Smooth muscle cell of the brain vasculature (primary cell): ENCODE data around the gene IL18RAP.
A peak's percentile ranks its signal among the peaks of the same experiment; 100 is the strongest.

Source experiments
- DNase-seq: peaks from one replicate; pipeline ENCODE4 v3.0.0-alpha.2; 2012; ENCODE audit warnings: low read depth, low spot score

Gene IL18RAP

GRCh38 chr2:102423368-102423767 is 408 bp downstream of the IL18RAP start:
- DNase-seq: no peak

GRCh38 chr2:102424754-102425153 is 1.8 kb downstream of the IL18RAP start:
- no peak for DNase-seq

GRCh38 chr2:102425441-102426132 is 2.6 kb downstream of the IL18RAP start:
- DNase-seq: no peak

- DNase-seq: no peak
Observed at GRCh38 chr2:102427249-102427648, 4.3 kb downstream of the IL18RAP start.

GRCh38 chr2:102428573-102428972 is 5.6 kb downstream of the IL18RAP start:
- no peak for DNase-seq

- DNase-seq: no peak
Observed at GRCh38 chr2:102432386-102432785, 9.4 kb downstream of the IL18RAP start.

- DNase-seq: no peak
Observed at GRCh38 chr2:102433973-102434654, 11.2 kb downstream of the IL18RAP start.

- DNase-seq: no peak
Observed at GRCh38 chr2:102434655-102435381, 11.9 kb downstream of the IL18RAP start.

GRCh38 chr2:102435741-102436140 is 12.8 kb downstream of the IL18RAP start:
- DNase-seq: no peak

- DNase-seq: no peak
Observed at GRCh38 chr2:102436323-102436722, 13.4 kb downstream of the IL18RAP start.

- no peak for DNase-seq
Observed at GRCh38 chr2:102437122-102437521, 14.2 kb downstream of the IL18RAP start.

GRCh38 chr2:102438111-102438510 is 15.2 kb downstream of the IL18RAP start:
- no peak for DNase-seq

- no peak for DNase-seq
Observed at GRCh38 chr2:102438578-102438977, 15.6 kb downstream of the IL18RAP start.

- no peak for DNase-seq
Observed at GRCh38 chr2:102439065-102439695, 16.2 kb downstream of the IL18RAP start.

- DNase-seq: no peak
Observed at GRCh38 chr2:102442967-102443828, 20.2 kb downstream of the IL18RAP start.

GRCh38 chr2:102444233-102444632 is 21.3 kb downstream of the IL18RAP start:
- no peak for DNase-seq

- DNase-seq: no peak
Observed at GRCh38 chr2:102446936-102447335, 24.0 kb downstream of the IL18RAP start.

- peak; percentile 23 for DNase-seq
Observed at GRCh38 chr2:102449370-102449974, 26.5 kb downstream of the IL18RAP start.

- DNase-seq: no peak
Observed at GRCh38 chr2:102451968-102452367, 29.0 kb downstream of the IL18RAP start.

GRCh38 chr2:102453501-102453900 is 30.5 kb downstream of the IL18RAP start:
- DNase-seq: no peak
